ENCODE data around the gene DAPK3.

DNA sequence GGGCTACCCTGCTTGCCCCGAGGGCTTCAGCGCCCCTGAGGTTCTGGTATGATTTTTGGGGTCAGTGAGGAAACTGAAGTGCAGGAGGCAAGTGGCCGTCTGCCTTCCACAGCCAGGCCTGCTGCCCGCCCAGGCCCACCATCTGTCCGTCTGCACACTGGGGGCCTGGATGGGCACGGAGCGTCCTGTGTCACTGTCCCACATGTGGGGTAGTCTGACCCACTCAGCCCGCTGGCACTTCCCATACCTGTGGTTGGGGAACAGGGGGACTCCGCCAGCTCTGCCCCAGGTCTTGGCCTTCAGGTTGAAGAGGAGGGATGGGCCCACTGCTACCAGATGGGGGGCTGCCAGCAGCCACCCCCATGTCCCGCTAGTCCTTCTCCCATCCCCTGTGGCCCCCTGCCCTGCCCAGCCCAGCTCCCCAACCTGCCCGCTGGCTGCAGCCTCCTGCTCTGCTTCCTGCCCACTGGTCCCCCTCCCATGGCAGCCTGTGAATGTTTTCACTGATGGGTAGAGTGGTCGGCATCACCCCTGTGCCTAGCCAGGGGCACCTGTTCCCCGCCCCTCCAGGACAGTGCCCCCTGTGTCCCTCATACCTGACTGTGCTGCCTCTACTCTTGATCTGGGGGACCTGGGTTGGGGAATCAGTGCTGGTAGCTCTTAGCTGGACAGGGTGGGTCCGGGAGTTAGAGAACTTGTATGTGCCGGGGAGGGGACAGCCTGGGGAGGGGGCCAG lies 46.2 kb upstream of the DAPK3 start:
- TF ChIP-seq CTCF (IDR thresholded peaks at IDR 0.05; ENCODE audit: low read length) (no peak), EZH2 (IDR thresholded peaks at IDR 0.05; ENCODE audit: borderline replicate concordance, low read length) (no peak)

Data from OCI-LY1 (cell line).